Astrocyte of the spinal cord (primary cell): ENCODE measurements around the gene NDN.
"Not testable (repeated sequence)": the region's sequence is repeated elsewhere in the genome, so short reads cannot be mapped to it uniquely, and the experiment has no call there.

ENCODE experiments used
- DNase-seq: peaks from one replicate; pipeline ENCODE4 v3.0.0; 2011; ENCODE audit warnings: low read depth, low spot score
- H3K4me3 ChIP-seq: 2 replicates; pipeline ENCODE4 v1.5.1; 2011; ENCODE audit warnings: low read depth, mild to moderate bottlenecking, low read length, moderate library complexity
- in situ Hi-C: cut with HindIII; loops from 2 replicates; pipeline ENCODE4 v1.10.0; 2017; ENCODE audit warnings: low sequenced_read_pairs
- TF ChIP-seq, protein P1 (sequence below): IDR thresholded peaks from 2 replicates; pipeline ENCODE4 v1.5.1; 2012; ENCODE audit warnings: low read depth, mild to moderate bottlenecking, low read length, inconsistent platforms

The NDN gene, protein sequence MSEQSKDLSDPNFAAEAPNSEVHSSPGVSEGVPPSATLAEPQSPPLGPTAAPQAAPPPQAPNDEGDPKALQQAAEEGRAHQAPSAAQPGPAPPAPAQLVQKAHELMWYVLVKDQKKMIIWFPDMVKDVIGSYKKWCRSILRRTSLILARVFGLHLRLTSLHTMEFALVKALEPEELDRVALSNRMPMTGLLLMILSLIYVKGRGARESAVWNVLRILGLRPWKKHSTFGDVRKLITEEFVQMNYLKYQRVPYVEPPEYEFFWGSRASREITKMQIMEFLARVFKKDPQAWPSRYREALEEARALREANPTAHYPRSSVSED

DNA sequence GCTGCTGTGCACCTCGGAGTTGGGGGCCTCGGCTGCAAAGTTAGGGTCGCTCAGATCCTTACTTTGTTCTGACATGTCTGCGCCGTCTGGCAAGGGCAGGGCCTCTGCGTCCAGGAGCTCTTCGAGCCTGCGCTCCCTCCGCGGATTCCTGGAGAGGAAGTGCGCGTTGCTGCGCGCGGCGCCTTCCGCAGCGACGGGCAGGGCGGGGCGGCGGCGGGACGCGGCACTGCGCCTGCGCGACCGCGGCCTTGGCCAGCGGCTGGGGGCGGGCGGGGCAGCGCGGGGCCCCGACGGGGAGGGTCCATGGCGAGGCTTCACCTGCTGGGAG, at the start of gene NDN:
NDN (minus strand) TSS at position 163 of the 328 bp plus-strand sequence; CDS start at position 75, 88 bp downstream.
- DNase-seq = peak; percentile 37

DNA sequence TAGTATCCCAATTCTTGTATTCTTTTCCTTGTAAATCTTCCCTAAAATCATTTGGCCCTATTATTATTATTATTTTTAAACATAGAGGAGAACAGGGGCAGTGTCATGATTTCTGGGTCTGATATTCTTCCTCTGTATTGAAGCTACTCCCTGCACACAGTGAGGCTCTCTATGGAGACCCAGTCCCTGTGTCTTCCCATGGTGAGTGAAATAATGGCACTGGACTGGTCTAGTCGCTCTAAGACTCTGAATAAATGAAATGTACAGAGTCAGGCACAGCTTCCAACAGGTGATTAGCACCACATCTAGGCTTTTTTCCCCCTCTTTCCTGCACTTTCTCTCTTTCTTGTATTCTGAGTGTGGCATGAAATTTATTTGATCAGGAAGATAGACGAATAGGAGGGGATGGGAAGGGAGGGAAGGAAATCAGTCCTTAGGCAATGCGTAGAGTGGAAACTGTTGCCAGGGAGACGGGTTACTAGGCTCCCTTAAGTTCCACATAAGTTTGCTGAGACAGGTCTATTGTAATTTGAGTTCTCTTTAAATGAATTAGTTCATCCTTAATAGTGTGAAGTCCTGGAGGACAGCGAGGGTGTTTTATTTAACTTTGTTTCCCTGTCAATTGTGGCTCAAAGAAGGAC, 49.0 kb upstream of the NDN start:
- TF ChIP-seq, protein P1, sequence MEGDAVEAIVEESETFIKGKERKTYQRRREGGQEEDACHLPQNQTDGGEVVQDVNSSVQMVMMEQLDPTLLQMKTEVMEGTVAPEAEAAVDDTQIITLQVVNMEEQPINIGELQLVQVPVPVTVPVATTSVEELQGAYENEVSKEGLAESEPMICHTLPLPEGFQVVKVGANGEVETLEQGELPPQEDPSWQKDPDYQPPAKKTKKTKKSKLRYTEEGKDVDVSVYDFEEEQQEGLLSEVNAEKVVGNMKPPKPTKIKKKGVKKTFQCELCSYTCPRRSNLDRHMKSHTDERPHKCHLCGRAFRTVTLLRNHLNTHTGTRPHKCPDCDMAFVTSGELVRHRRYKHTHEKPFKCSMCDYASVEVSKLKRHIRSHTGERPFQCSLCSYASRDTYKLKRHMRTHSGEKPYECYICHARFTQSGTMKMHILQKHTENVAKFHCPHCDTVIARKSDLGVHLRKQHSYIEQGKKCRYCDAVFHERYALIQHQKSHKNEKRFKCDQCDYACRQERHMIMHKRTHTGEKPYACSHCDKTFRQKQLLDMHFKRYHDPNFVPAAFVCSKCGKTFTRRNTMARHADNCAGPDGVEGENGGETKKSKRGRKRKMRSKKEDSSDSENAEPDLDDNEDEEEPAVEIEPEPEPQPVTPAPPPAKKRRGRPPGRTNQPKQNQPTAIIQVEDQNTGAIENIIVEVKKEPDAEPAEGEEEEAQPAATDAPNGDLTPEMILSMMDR = no peak
- no peak overlapping the region for H3K4me3 ChIP-seq
- DNase-seq = no peak
- in situ Hi-C loops = no loop called here

More for the DNA sequence above, at the start of gene NDN:
- TF ChIP-seq, protein P1 = no peak
- peak within 1 kb of the TSS; percentile 55 for H3K4me3 ChIP-seq
- in situ Hi-C loops = no loop called here

DNA sequence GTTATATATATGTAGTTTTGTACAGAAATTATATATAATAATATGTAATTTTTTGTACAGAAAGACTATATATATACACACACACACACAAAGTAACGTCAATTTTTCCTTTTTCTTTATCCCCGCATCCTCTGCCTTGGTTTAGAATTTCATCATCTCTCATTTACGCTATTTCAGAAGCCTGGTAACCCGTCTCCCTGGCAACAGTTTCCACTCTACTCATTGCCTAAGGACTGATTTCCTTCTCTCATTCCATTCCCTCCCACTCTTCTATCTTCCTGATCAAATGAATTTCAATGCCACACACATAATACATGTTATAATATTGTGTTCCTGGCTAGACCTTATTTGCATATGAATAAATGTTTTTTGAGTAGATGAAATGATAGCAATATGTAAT, 47.8 kb upstream of the NDN start:
- DNase-seq = no peak
- TF ChIP-seq, protein P1 = no peak
- no peak overlapping the region for H3K4me3 ChIP-seq
- in situ Hi-C loops = no loop called here

DNA sequence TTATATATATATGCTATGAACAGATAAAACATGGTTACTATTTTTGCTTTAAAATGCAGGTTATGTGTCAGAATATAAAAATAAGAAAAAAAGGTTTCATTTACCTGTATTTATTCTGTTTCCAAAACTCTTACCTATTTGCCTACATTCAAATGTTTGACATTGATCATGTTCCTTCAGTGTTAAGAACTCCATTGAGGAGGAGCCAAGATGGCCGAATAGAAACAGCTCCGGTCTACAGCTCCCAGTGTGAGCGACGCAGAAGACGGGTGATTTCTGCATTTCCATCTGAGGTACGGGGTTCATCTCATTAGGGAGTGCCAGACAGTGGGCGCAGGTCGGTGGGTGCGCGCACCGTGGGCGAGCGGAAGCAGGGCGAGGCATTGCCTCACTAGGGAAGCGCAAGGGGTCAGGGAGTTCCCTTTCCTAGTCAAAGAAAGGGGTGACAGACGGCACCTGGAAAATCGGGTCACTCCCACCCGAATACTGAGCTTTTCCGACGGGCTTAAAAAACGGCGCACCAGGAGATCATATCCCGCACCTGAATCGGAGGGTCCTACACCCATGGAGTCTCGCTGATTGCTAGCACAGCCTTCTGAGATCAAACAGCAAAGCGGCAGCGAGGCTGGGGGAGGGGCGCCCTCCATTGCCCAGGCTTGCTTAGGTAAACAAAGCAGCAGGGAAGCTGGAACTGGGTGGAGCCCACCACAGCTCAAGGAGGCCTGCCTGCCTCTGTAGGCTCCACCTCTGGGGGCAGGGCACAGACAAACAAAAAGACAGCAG, 27.0 kb upstream of the NDN start:
- H3K4me3 ChIP-seq, in situ Hi-C loops, DNase-seq: not testable (repeated sequence)

DNA sequence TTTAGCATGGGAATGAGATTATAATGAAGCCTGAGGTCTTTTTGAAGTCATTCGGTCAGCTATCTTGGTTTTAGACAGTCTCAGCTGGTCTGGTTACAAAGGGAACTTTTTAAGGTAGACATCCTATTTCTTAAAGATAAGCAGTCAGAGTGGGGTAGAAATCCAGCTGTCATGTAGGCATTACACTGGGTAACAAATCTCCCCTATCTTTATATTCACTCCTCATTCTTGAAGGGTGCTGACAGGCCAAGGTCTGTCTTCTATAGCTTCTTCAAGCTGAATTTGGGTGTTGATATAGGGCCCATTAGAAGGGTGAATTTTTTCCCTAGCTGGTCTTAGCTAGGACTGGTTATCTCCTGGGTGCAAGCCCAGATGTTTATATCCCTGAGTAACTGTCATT, 21.2 kb upstream of the NDN start:
- H3K4me3 ChIP-seq = no peak overlapping the region
- in situ Hi-C loops = no loop called here
- DNase-seq = no peak
- TF ChIP-seq, protein P1 = no peak

DNA sequence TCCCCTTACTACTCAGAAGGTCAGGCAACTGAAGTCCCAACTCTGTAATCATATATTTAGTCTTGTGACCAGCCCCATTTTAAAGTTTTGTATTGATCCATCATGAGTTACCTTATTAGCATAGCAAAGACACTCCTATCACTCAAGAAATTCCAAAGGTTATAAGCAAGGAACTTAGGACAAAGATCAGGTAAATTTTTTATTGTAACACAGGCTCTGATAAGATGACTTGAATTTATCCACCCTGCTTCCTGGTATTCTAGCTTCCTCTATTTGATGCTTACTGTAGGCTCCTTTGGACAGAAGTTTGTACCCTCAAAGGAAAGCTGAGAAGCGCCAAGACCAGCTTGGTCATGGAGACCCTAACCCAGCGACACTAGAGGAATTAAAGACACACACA, 8.2 kb upstream of the NDN start:
- no peak for DNase-seq
- in situ Hi-C loops = no loop called here
- TF ChIP-seq, protein P1 = no peak
- H3K4me3 ChIP-seq = no peak overlapping the region

DNA sequence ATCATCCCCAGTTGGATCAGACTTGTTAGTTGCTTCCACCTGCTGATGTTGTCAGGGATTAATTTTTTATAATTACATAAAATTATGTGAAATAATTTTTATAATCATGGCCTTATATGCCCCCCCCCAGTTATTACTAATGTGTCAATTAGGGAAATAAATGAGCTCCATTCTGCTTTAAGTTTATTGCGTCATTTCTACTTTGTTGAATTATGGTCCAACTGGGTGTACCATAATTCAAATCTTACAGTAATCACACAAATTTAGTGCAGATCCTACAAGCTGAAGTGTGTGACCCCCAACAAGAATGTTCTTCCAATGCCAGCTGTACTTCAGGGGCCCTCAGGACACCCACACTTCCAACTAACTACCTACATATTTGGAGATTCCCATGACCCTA, 7.5 kb upstream of the NDN start:
- TF ChIP-seq, protein P1 = no peak
- H3K4me3 ChIP-seq = no peak overlapping the region
- no peak for DNase-seq
- in situ Hi-C loops = no loop called here
